ENCODE data around the gene NUDCD3.

The NUDCD3 gene

GRCh38 chr7:44381494-44382220 is 108.8 kb downstream of the NUDCD3 start:
- H3K27me3 ChIP-seq (ENCODE audit: control insufficient read depth in 5 of 5, insufficient read depth in 4 of 5, low read length in 5 of 5): no peaks in the 10 kb centered on the region
- no peak overlapping the region for H3K4me3 ChIP-seq (ENCODE audit: low read depth in 1 of 5, low read length in 5 of 5)
- peaks cover 0 to 56% (median 32%) of the 10 kb centered on the region in 5 donors for H3K36me3 ChIP-seq (ENCODE audit: control insufficient read depth in 5 of 5, insufficient read depth in 5 of 5, low read length in 5 of 5)
- peaks cover 0 to 16% (median 11%) of the 10 kb centered on the region in 5 donors for H3K4me1 ChIP-seq (ENCODE audit: control insufficient read depth in 5 of 5, insufficient read depth in 5 of 5, low read length in 5 of 5)
- no peaks in the 10 kb centered on the region for H3K9me3 ChIP-seq (ENCODE audit: control insufficient read depth in 5 of 5, low read length in 5 of 5)
- no peak overlapping the region for H3K27ac ChIP-seq (ENCODE audit: low read depth, low read length)
- H3K9ac ChIP-seq (ENCODE audit: low read length in 5 of 5): no peak overlapping the region

- Histone ChIP-seq H3K27ac (ENCODE audit: low read depth, low read length) (peak overlapping the region; percentile 1), H3K9ac (ENCODE audit: low read length in 5 of 5) (no peak overlapping the region), H3K27me3 (ENCODE audit: control insufficient read depth in 5 of 5, insufficient read depth in 4 of 5, low read length in 5 of 5) (no peaks in the 10 kb centered on the region), H3K9me3 (ENCODE audit: control insufficient read depth in 5 of 5, low read length in 5 of 5) (no peaks in the 10 kb centered on the region), H3K36me3 (ENCODE audit: control insufficient read depth in 5 of 5, insufficient read depth in 5 of 5, low read length in 5 of 5) (peaks cover 0 to 49% (median 25%) of the 10 kb centered on the region in 5 donors), H3K4me3 (ENCODE audit: low read depth in 1 of 5, low read length in 5 of 5) (no peak overlapping the region), H3K4me1 (ENCODE audit: control insufficient read depth in 5 of 5, insufficient read depth in 5 of 5, low read length in 5 of 5) (peaks cover 0 to 16% (median 11%) of the 10 kb centered on the region in 5 donors)
Measured at GRCh38 chr7:44380831-44381493, 109.5 kb downstream of the NUDCD3 start.

- H3K4me1 ChIP-seq (ENCODE audit: control insufficient read depth in 5 of 5, insufficient read depth in 5 of 5, low read length in 5 of 5): peaks cover 0 to 16% (median 11%) of the 10 kb centered on the region in 5 donors
- peak overlapping the region; percentile 1 for H3K27ac ChIP-seq (ENCODE audit: low read depth, low read length)
- H3K4me3 ChIP-seq (ENCODE audit: low read depth in 1 of 5, low read length in 5 of 5): no peak overlapping the region
- H3K9ac ChIP-seq (ENCODE audit: low read length in 5 of 5): no peak overlapping the region
- H3K36me3 ChIP-seq (ENCODE audit: control insufficient read depth in 5 of 5, insufficient read depth in 5 of 5, low read length in 5 of 5): peaks cover 0 to 43% (median 18%) of the 10 kb centered on the region in 5 donors
- no peaks in the 10 kb centered on the region for H3K9me3 ChIP-seq (ENCODE audit: control insufficient read depth in 5 of 5, low read length in 5 of 5)
- H3K27me3 ChIP-seq (ENCODE audit: control insufficient read depth in 5 of 5, insufficient read depth in 4 of 5, low read length in 5 of 5): no peaks in the 10 kb centered on the region
Measured at GRCh38 chr7:44380189-44380830, 110.1 kb downstream of the NUDCD3 start.

GRCh38 chr7:44379366-44380188 is 110.9 kb downstream of the NUDCD3 start:
- peaks cover 0 to 36% (median 11%) of the 10 kb centered on the region in 5 donors for H3K36me3 ChIP-seq (ENCODE audit: control insufficient read depth in 5 of 5, insufficient read depth in 5 of 5, low read length in 5 of 5)
- H3K9me3 ChIP-seq (ENCODE audit: control insufficient read depth in 5 of 5, low read length in 5 of 5): no peaks in the 10 kb centered on the region
- no peak overlapping the region for H3K4me3 ChIP-seq (ENCODE audit: low read depth in 1 of 5, low read length in 5 of 5)
- H3K27ac ChIP-seq (ENCODE audit: low read depth, low read length): no peak overlapping the region
- no peak overlapping the region for H3K9ac ChIP-seq (ENCODE audit: low read length in 5 of 5)
- peaks cover 0 to 16% (median 11%) of the 10 kb centered on the region in 5 donors for H3K4me1 ChIP-seq (ENCODE audit: control insufficient read depth in 5 of 5, insufficient read depth in 5 of 5, low read length in 5 of 5)
- peaks cover 0 to 4% (median under 1%) of the 10 kb centered on the region in 5 donors for H3K27me3 ChIP-seq (ENCODE audit: control insufficient read depth in 5 of 5, insufficient read depth in 4 of 5, low read length in 5 of 5)

GRCh38 chr7:44378744-44379143 is 111.7 kb downstream of the NUDCD3 start:
- peaks cover 0 to 7% (median 4%) of the 10 kb centered on the region in 5 donors for H3K27me3 ChIP-seq (ENCODE audit: control insufficient read depth in 5 of 5, insufficient read depth in 4 of 5, low read length in 5 of 5)
- H3K4me1 ChIP-seq (ENCODE audit: control insufficient read depth in 5 of 5, insufficient read depth in 5 of 5, low read length in 5 of 5): peaks cover 0 to 15% (median 10%) of the 10 kb centered on the region in 5 donors
- H3K9me3 ChIP-seq (ENCODE audit: control insufficient read depth in 5 of 5, low read length in 5 of 5): no peaks in the 10 kb centered on the region
- H3K27ac ChIP-seq (ENCODE audit: low read depth, low read length): no peak overlapping the region
- no peak overlapping the region for H3K4me3 ChIP-seq (ENCODE audit: low read depth in 1 of 5, low read length in 5 of 5)
- H3K9ac ChIP-seq (ENCODE audit: low read length in 5 of 5): no peak overlapping the region
- H3K36me3 ChIP-seq (ENCODE audit: control insufficient read depth in 5 of 5, insufficient read depth in 5 of 5, low read length in 5 of 5): peaks cover 0 to 28% (median 5%) of the 10 kb centered on the region in 5 donors

GRCh38 chr7:44377681-44378421 is 112.6 kb downstream of the NUDCD3 start:
- Histone ChIP-seq H3K27ac (ENCODE audit: low read depth, low read length) (no peak overlapping the region), H3K4me1 (ENCODE audit: control insufficient read depth in 5 of 5, insufficient read depth in 5 of 5, low read length in 5 of 5) (peaks cover 0 to 7% (median 7%) of the 10 kb centered on the region in 5 donors)

GRCh38 chr7:44377134-44377463 is 113.4 kb downstream of the NUDCD3 start:
- Histone ChIP-seq H3K27me3 (ENCODE audit: control insufficient read depth in 5 of 5, insufficient read depth in 4 of 5, low read length in 5 of 5) (peaks cover 0 to 12% (median 4%) of the 10 kb centered on the region in 5 donors), H3K9me3 (ENCODE audit: control insufficient read depth in 5 of 5, low read length in 5 of 5) (no peaks in the 10 kb centered on the region), H3K4me3 (ENCODE audit: low read depth in 1 of 5, low read length in 5 of 5) (no peak overlapping the region), H3K36me3 (ENCODE audit: control insufficient read depth in 5 of 5, insufficient read depth in 5 of 5, low read length in 5 of 5) (peaks cover 0 to 13% (median 4%) of the 10 kb centered on the region in 5 donors), H3K4me1 (ENCODE audit: control insufficient read depth in 5 of 5, insufficient read depth in 5 of 5, low read length in 5 of 5) (no peaks in the 10 kb centered on the region), H3K9ac (ENCODE audit: low read length in 5 of 5) (no peak overlapping the region), H3K27ac (ENCODE audit: low read depth, low read length) (no peak overlapping the region)

More at GRCh38 chr7:44377681-44378421, 112.6 kb downstream of the NUDCD3 start:
- Histone ChIP-seq H3K36me3 (ENCODE audit: control insufficient read depth in 5 of 5, insufficient read depth in 5 of 5, low read length in 5 of 5) (peaks cover 0 to 20% (median 4%) of the 10 kb centered on the region in 5 donors), H3K9ac (ENCODE audit: low read length in 5 of 5) (no peak overlapping the region), H3K9me3 (ENCODE audit: control insufficient read depth in 5 of 5, low read length in 5 of 5) (no peaks in the 10 kb centered on the region), H3K4me3 (ENCODE audit: low read depth in 1 of 5, low read length in 5 of 5) (no peak overlapping the region), H3K27me3 (ENCODE audit: control insufficient read depth in 5 of 5, insufficient read depth in 4 of 5, low read length in 5 of 5) (peaks cover 0 to 12% (median 4%) of the 10 kb centered on the region in 5 donors)

- Histone ChIP-seq H3K9ac (ENCODE audit: low read length in 5 of 5) (no peak overlapping the region), H3K4me3 (ENCODE audit: low read depth in 1 of 5, low read length in 5 of 5) (no peak overlapping the region), H3K36me3 (ENCODE audit: control insufficient read depth in 5 of 5, insufficient read depth in 5 of 5, low read length in 5 of 5) (peaks cover 0 to 9% (median 4%) of the 10 kb centered on the region in 5 donors), H3K27me3 (ENCODE audit: control insufficient read depth in 5 of 5, insufficient read depth in 4 of 5, low read length in 5 of 5) (peaks cover 0 to 12% (median 4%) of the 10 kb centered on the region in 5 donors), H3K9me3 (ENCODE audit: control insufficient read depth in 5 of 5, low read length in 5 of 5) (no peaks in the 10 kb centered on the region), H3K4me1 (ENCODE audit: control insufficient read depth in 5 of 5, insufficient read depth in 5 of 5, low read length in 5 of 5) (no peaks in the 10 kb centered on the region), H3K27ac (ENCODE audit: low read depth, low read length) (no peak overlapping the region)
Measured at GRCh38 chr7:44376429-44377133, 113.9 kb downstream of the NUDCD3 start.

Measured in subcutaneous abdominal adipose tissue (tissue), 5 donors.